ENCODE data around the gene VKORC1L1.
"Not testable (repeated sequence)": the region's sequence is repeated elsewhere in the genome, so short reads cannot be mapped to it uniquely, and the experiment has no call there.

Gene VKORC1L1

DNA sequence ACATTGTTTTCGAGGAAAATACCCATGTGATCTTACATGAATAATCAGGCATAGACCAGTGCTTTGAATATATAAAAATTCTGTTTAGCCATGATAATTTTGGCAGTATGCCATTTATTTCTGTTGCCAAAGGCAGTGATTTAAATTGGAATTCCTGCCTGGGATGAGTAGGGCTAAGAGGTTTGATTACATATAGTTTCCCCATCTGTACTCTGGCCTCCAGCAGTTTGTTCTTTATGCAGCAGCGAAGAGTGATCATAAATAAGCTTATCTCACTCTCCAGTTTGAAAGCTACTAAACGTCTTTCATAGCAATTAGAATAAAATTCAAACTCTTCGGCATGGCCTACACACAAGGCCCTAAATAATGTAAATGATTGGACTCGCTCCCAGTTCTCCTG lies 72.9 kb downstream of the VKORC1L1 start:
- DNase-seq: not testable (repeated sequence)

- DNase-seq: no peak
These were observed 74.0 kb downstream of the VKORC1L1 start for GRCh38 chr7:65946904-65947303.

DNA sequence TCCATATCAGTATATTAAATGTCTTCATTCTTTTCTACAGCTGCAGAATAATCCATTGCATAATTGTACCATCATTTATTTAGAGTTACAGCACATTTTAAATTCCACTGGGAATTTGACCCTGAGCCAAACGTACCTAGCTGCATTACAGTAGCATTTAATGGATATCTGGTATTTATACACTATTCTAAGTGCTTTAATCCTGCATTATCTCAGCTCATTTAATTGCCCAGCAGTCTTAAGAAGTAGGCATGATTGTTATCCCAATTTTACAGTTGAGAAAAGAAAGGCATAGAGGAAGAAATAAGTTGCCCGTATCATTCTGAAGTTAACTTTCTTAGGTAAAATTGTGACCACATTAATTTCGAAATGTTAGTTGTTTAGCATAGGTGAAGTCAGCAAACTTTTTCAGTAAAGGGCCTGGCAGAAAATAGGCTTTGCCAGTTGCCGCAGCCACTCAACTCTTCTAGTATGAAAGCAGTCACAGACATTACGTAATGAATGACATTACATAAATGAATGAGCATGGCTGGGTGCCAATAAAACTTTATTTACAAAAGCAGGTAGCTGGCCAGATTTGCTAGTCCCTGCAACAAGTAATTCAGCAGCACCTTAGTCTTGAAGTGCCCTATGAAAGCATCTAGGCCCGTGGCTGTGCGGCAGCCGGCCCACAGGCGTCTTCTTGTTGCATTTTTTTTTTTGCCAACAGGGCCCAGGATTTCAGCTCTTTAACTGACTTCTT lies 79.1 kb downstream of the VKORC1L1 start:
- no peak for DNase-seq

DNA sequence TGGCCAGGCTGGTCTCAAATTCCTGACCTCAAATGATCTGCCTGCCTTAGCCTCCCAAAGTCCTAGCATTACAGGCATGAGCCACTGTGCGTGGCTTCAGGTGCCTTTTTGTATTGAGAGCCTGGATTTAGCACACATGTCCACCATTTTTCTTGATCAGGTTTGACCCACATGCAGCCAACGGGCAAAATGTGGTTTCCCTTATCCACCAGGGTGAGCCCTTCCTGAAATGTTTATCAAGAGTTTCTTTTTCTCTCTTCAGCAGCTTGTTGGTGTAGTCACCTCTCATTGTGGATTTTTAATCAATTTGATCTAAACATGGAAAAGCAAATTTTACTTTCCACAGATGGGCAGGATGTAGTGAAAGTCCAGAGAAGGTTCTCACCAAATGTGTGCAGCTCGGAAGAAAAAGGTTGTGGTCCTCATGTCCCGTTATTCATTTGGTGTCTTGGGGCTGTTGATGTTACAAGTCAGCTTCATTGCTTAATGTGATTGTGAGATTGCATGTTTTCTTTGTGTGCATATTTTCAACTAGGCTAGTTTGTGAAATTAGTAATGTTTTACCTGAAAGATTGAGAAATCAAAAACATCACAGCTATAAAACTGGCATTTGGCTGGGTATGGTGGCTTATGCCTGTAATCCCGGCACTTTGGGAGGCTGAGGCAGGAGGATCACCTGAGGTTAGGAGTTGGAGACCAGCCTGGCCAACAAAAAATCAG lies 80.3 kb downstream of the VKORC1L1 start:
- no peak for DNase-seq

GRCh38 chr7:65953890-65954450 lies 81.1 kb downstream of the VKORC1L1 start:
- DNase-seq: no peak

- no peak for DNase-seq
These were observed 82.8 kb downstream of the VKORC1L1 start for GRCh38 chr7:65955718-65956117.

DNA sequence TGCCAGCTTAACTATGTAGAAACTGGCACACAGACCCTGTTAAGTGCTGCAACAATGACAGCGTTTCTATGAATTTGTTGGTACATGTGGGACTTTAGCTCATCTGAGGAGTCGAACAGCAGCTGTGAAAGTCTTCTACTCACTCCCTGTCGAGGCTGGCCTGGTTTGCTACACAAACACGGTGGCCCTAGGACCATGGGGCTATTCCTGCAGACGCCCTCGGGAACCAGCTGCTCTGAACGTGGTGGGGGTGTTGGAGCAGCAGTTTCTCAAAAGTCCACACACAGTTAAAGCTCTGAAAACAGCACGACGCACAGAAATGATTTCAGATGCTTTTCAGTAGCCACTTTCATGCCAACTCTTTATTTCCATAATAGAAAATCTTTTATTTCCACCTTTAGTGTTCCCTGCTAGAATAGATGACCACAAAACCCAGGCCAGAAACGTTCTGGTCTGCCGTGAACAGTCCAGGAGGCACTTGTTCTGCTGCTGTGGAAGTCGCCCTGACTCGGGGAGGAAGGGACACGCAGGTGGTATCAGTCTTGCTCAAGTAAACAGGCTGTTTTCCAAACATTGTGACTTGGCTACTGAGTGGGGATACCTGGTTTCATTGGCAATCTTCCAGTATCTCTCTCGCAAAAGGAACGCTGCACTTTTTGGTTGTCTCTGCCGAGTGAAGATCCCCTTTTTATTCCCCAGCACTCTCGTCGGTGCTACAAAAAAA lies 87.6 kb downstream of the VKORC1L1 start:
- no peak for DNase-seq

DNA sequence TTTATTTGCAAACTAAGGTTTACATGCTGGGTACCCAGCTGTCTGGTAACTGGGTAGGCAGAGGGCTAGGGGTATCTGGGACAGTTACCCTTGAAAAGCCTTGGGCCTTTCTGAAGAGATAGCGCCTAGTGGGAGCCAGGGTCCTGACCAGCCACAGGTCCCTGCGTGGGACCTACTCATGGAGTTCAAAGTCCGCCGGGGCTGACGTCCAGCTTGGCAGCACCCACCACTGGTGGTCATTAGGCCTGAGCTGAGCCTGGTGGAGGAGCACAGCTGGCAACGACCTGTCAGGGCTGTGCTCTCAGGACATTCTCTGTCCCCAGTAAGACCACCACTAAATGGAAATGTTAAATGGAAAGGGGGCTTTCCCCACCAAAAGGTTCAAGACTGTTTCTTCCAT lies 89.2 kb downstream of the VKORC1L1 start:
- DNase-seq: no peak

GRCh38 chr7:65964671-65965070 lies 91.8 kb downstream of the VKORC1L1 start:
- DNase-seq: not testable (repeated sequence)

- no peak for DNase-seq
These were observed 93.3 kb downstream of the VKORC1L1 start for GRCh38 chr7:65966146-65966545.

DNA sequence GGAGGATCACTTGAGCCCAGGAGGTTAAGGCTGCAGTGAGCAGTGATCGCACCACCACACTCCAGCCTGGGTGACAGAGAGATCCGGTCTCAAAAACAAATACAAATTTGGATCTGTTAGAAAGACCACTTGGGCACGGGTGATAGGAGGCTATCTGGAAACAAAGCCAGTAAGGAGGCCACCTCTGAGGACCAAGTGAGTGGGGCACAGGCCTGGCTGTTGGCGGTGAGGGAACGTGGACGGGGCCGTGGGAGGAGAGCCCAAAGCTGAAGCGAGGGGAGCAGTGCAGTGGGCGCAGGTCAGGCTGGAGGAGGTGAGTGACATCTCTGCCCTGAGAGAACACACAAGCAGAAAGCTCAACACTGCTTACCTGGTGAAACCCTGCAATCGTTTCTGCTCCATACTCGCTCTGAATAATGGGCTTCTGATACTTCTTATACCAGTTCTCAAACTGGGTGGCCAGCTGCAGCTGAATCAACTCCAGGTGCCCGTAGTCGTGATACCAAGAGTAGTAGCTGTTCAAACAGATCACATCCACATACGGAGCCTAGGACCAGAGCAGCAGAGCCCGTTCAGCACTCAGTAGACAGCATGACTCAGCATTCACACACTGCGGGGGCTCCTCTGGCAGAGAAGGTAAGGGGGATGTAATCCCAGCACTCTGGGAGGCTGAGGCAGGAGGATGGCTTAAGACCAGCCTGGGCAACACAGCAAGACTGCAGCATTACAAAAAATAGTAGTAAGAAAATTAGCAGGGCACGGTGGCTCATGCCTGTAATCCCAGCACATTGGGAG lies 94.7 kb downstream of the VKORC1L1 start:
- no peak for DNase-seq

DNA sequence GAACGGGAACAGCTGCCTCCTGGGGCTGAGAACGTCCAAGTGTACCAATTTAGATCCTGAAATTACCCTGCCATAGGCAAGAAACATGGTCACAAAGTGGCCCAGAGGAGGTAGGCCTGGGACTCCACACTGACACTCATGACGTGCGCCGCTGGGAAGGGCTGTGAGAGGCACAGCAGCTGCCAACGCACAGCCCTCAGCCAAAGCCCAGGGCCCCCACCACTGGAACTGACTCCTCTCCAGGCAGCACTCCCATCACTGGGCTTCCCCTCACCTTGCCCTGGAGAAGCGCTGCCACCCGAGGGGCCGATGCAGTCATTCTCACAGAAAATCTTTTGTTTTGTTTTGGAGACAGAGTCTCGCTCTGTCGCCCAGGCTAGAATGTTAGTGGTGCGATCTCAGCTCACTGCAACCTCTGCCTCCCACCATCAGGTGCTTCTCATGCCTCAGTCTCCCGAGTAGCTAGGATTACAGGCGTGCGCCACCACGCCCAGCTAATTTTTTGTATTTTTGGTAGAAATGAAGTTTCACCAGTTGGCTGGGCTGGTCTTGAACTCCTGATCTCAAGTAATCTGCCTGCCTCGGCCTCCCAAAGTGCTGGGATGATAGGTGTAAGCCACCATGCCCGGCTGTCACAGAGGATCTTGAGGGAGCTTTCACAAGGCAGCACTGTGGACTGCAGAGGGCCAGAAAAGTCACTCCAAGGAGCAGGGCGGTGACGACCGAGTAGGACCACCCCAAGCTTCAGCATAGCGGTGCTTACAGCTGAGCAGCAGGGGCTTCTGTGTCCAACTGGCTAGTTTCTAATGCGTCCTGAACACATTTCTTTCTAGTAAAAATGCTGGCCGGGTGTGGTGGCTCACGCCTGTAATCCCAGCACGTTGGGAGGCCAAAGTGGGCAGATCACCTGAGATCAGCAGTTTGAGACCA lies 95.6 kb downstream of the VKORC1L1 start:
- no peak for DNase-seq

- no peak for DNase-seq
These were observed 98.1 kb downstream of the VKORC1L1 start for GRCh38 chr7:65971021-65971420.

DNA sequence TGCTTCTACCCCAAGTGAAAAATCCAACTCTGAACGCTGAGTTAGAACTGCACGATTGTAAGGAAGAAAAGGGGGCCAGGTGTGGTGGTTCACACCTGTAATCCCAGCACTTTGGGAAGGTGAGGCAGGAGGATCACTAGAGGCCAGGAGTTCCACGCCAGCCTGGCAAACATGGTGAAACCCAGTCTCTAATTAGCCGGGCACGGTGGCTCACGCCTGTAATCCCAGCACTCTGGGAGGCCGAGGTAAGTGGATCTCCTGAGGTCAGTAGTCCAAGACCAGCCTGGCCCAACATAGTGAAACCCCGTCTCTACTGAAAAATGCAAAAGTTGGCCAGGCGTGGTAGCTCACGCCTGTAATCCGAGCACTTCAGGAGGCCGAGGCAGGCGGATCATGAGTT lies 100.1 kb downstream of the VKORC1L1 start:
- no peak for DNase-seq

GRCh38 chr7:65974191-65974801 lies 101.4 kb downstream of the VKORC1L1 start:
- DNase-seq: no peak

DNA sequence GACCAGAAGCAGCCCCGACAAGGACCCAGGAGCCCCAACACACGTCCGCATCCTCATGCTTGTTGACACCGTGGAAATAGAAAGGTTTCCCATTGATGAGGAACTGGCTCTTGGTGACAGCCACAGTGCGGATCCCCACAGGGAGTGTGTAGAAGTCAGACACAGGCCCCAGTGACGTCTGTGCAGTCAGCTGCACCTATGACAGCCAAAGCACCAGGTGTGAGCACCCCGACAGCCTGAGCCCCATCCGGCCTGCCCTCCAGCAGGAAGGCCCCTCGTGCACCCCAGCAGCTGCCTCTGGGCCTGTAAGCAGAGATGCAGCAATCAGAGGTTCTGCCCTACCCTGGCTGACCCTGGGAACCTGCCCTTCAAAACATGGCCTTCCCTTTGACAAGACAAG lies 102.0 kb downstream of the VKORC1L1 start:
- no peak for DNase-seq

DNA sequence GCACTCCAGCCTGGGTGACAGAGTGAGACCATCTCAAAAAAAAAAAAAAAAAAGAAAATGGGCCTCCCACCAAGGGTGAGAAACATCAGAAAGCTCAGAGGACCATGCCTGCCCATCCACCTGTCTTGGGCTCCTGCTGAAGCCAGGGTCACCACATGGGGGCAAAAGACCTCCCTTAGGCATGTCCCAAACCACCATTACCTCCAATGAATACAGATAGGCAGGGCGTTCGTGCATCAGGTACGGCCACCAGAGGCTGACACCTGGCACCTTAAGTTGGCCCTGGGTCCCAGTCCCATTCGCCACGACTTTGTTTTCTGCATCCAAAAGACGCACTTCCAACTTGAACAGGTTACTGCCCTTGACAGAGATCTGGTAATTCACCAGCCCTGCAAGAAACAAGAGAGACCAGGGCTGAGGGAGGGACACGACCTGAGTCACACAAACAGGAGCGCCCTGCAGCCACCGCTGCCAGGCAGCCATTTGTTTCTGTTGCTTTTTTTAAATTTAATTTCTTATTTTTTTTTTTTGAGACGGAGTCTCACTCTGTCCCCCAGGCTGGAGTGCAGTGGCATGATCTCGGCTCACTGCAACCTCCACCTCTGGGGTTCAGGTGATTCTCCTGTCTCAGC lies 103.1 kb downstream of the VKORC1L1 start:
- DNase-seq: no peak

GRCh38 chr7:65976659-65977196 lies 103.9 kb downstream of the VKORC1L1 start:
- DNase-seq: no peak

DNA sequence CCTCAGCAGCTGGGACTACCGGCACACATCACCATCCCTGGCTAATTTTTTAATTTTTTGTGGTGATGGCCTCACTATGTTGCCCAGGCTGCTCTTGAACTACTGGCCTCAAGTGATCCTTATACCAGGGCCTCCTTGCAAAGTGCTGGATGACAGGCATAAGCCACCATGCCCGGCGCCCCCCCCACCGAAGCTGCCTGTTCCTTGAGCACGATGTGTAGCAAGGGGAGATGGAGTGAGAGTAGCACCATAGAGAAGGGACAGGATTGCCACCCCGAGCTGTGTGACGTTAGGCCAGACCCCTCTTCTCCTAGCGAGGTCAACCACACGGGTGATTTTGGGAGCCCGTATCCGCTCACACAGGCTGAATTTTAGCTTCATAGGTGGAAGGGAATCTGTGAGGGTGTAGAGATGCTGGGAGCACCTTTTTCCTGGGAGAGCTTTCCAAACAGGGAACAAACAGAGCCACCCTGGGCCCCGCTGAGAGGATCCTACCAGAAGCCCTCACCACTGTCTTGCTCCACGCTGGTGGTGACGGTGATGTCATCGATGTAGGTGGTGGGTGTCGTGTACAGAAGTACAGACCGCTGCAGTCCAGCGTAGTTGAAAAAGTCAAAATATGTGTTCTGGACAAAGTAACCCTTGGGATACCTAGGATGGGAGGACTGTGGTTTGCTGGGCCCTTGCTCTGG lies 106.2 kb downstream of the VKORC1L1 start:
- no peak for DNase-seq
